Cortex of kidney (tissue), 1 donor: Measurements from ENCODE around the gene CCDC88C.

Experiments
- DNase-seq: peaks from one replicate; lab custom pipeline; 2025; lab: John Stamatoyannopoulos, UW

CCDC88C gene

GRCh38 chr14:91380123-91380522 is 37.5 kb downstream of the CCDC88C start:
- no peak for DNase-seq

DNA sequence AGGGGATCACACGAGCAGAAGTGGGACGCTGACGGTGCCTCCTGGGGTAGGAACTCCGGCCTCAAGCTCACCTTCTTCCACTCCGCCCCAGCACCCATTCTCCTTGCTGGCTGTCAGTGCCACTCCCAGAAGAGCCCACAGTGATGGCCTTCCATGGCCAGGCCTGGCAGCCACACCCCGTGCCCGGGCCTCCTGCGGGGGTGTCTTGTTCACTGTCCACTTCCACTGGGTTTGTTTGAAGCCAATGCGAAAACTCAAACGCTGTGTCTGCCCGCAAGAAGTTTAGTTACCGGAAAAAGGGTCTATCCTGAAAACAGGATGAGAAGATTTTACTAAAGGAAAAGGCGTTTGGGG is 38.1 kb downstream of the CCDC88C start:
- DNase-seq = no peak

DNA sequence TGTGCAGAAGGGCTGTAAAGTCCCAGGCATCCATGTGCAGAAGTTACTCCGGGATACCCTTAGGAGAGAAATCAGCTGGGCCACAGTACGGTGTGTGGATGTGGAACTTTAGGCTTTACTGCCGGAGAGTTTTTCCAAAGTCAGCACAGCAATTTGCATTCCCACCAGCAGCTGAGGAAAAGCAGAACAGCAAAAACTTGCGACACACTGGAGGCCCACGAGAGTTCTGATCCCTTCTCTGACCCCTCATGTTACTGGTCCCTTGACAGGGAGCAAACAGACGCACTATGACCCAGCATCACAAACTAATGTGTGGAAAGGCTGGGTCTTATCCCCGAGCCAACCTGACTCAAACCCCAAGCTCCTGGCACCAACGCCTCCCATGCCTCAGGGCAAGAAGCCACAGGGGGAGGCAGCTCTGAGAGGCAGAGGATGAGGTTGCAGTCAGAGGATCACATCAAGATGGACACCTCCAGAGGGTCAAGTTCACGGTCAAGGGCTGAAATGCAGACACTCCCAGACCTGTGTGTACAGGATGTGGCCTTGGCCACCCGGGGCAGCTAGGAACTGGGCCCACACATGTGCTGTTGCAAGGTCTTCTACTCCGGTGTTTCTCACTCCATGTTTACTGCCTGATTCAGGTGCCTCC is 38.6 kb downstream of the CCDC88C start:
- DNase-seq = no peak

DNA sequence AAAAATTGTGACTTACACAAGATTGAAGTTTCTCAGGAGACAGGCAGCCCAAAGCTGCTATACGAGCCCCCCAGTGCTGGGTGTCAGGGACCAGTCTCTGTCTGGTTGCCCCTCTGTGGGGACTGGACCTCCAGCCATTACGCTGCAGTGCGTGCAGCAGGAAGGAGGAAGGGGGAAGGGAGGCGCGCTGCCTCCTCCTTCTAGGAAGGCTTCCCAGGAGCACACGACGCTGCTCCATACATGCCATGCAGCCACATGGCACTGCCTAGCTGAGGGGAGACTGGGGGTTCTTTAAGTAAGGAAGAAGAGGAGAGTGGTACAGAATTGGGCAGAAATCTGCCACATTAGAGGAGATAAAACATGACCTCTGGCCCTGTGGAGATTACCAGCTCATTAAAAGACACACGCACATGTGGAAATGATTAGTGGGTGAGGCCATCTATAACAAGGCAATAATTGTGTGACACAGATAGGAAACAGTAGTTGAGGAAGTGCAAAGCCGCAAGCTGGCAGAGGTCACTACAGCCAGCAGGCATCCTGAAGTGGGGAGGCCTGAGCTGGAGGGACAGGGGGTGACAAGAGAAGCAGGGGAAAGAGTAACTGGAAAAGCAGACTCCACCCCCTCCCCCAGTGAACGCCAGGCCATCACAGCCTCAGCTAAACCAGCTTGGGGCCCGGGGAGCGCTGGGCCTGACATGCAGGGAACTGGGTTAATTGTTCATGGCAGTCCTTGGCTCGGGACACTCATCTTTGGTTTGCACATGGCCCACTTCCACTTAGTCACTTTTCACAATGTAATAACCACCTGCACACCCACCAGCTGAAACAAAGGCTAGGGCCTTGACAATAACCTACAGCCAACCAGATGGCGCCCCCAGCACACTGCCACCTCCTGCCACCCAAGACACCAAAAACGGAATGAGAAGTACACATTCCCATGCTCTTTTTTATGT is 39.6 kb downstream of the CCDC88C start:
- DNase-seq = no peak

- DNase-seq = no peak
Observed at GRCh38 chr14:91376547-91377477, 40.8 kb downstream of the CCDC88C start.

DNA sequence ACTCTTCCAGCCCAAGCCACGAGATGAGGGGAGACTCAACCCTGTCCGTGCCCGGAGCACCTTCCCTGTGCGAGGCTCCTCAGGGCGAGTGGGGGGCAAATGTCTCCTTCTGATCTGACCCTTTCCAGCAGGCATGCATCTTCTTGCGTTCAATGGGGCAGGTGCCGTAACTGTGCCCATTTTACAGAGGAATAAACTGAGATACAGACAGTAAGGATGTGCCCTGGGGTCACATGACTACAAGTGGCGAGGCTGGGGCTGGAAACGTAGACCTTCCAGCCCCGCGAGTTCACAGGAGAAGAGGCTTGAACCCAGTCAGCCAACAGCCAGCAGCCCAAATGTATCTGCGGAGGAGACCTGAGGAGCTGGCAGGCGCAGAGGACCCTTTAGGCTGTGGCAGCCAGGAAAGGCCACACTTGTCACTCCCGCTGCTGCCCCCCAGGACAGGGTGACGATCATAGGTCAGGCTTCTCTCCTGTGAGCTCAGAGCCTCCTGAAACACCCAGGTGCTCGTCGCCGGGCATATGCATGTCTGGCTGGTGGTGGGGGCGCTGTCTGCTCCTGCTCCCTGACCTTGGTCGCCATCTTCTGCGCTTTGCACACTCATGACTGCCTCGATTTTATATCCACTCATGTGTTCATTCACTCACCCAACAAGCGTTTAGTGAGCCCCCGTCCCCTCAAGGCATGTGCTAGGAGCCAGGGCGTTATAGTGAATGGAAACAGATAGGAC is 41.7 kb downstream of the CCDC88C start:
- DNase-seq = no peak

- no peak for DNase-seq
Observed at GRCh38 chr14:91374879-91375702, 42.5 kb downstream of the CCDC88C start.

- no peak for DNase-seq
Observed at GRCh38 chr14:91374287-91374878, 43.2 kb downstream of the CCDC88C start.

- DNase-seq = no peak
Observed at GRCh38 chr14:91373591-91374254, 43.9 kb downstream of the CCDC88C start.

DNA sequence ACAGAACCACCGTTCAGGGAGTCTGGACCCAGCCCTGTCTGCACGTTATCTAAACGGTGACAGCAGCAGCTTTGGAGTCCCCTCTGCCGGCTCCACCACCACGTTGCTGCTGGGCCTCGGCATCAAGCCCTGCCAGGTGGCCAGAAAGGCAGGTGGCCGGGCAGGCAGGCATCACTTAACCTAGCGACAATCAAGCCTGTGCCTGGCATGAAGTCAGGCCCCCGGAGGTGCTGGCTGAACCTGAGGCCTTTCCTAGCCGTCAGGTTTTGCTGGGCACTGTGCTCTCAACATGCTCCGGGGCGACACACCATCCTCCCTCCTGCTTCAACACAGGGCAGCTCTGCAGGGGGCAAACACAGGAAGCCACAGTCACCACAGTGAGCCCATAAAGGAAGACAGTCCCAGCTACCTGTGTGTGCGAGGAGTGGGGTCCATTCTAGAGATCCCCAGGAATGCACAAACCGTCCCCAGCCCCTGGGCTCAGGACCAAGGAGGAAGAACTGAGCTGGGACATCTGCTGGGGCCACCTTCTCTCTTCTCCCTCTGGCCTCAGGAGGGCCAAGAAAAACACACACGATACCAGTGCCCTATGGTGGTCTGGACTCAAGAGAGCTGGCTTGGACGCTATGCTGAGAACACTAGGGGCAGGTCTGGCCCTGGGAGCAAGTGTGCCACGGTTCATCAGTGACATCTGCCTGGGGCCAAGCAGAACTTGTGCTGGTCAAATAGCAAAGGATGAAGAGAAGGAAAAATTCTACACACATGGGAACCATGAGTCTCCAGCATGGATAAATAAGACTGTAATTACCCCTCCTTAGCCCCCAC is 44.7 kb downstream of the CCDC88C start:
- no peak for DNase-seq

DNA sequence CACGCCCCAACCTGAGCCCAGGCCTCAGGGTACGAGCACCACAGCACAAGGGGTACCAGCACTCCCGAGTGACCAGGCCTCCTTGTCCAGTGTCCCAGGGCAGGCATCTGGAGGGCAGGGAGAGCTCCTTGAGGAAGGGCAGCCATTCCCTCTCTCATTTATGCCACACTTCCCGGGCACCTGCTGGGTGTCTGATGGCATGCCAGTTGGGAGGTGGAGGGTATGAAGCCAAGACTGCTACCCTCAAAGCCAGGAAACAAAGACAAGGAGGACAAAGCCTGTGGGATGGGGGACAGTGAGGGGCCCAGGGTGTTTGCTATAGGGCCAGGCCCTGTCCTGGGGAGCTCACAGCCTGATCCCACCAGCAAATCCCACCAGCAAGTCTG is 45.6 kb downstream of the CCDC88C start:
- no peak for DNase-seq

DNA sequence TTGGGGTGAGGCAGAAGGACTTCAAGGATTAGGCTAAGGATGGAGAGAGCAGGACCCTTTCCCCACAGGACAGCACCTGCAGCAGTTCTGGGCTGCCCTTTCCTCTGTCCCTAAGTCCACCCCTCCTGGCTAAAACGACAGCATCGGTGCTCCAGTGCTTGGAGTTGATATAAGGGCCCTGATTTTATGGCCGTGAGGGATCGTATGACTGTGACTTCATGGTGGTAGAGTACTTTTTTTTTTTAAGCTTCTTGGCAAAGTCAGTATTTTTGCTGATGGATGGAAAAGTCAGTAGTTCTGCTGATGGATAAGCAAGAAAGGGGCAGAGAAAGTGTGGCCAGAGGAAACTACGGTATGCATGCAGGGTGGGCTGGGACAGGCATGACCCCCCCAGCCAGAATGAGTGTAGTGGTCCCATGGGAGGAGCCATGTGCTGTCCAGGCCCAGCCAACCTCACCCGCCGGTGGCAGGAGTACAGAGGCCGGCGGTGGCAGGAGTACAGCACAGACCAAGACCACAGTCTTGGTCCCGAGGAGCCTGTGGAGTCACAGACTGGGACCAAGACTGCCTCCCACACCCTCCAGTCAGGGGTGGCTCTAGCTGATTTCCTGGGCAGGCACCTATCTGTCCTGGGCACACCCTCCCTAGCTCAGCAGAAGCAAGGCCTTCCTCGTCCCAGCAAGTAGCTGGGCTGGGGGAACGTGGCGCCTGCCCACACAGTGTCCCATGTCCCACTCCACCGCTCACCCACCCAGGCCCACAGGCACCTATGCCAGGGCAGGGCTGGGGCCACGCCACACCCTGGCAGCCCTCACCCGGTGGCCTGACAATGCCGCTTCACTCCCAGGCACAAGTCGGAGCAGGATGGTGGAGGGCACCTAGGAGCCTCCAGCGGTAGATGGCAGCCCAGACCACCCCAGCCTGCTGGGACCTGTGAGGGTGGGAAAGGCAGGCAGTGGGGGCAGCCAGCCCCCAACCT is 46.3 kb downstream of the CCDC88C start:
- DNase-seq = no peak

- no peak for DNase-seq
Observed at GRCh38 chr14:91369628-91370445, 47.8 kb downstream of the CCDC88C start.

GRCh38 chr14:91368776-91369416 is 48.7 kb downstream of the CCDC88C start:
- DNase-seq = no peak

- DNase-seq = no peak
Observed at GRCh38 chr14:91367173-91368171, 50.1 kb downstream of the CCDC88C start.
